Pancreas (tissue), 10 donors: Measurements from ENCODE around the gene PLA2G4D. TPM values are rescaled to one million over a fixed set of nuclear protein-coding genes. Genes with fewer than 3 reads are reported as not detected.
A peak's percentile ranks its signal among the peaks of the same experiment; 100 is the strongest.

Source experiments
- ATAC-seq, 4 donors: fragments of 200-7000 bp; cut with Tn5 transposase; one replicate each; pipeline versions ENCODE4 v1.8.0 to v1.9.1; 2020; ENCODE audit warnings: mild to moderate bottlenecking in 4 of 4, moderate library complexity in 4 of 4
- DNase-seq, 6 donors: peaks; one replicate each; pipeline ENCODE4 v3.0.0-alpha.2; 2020
- FAIRE-seq: peaks from 2 replicates; lab custom pipeline; 2012; peaks lifted over from hg19 to GRCh38; lab: Jason Lieb, UNC
- H3K27ac ChIP-seq, 4 donors: fragments of 200-600 bp; sonication (generic); 1 replicate in 3 of 4; 2 replicates in 1 of 4; pipeline versions ENCODE4 v1.5.0 to v1.8.0; 2020
- H3K27me3 ChIP-seq, 4 donors: fragments of 200-600 bp; one replicate each; pipeline ENCODE4 v1.8.0; 2021
- H3K36me3 ChIP-seq, 3 donors: fragments of 200-600 bp; sonication (generic) in 1 of 3; one replicate each; pipeline versions ENCODE4 v1.5.0 to v1.8.0; 2020 to 2021
- H3K4me1 ChIP-seq, 3 donors: fragments of 200-600 bp; one replicate each; pipeline ENCODE4 v1.8.0; 2021
- H3K4me3 ChIP-seq, 4 donors: fragments of 200-600 bp; sonication (generic) in 2 of 4; one replicate each; pipeline versions ENCODE4 v1.5.0 to v1.8.0; 2020 to 2021
- H3K9me3 ChIP-seq, 4 donors: fragments of 200-600 bp; one replicate each; pipeline ENCODE4 v1.8.0; 2021
- CTCF ChIP-seq, 4 donors: fragments of 200-600 bp; sonication (generic) in 3 of 4; IDR thresholded peaks; one replicate each; pipeline versions ENCODE4 v1.5.0 to v1.8.0; 2021; ENCODE audit warnings: antibody characterized with exemption in 4 of 4
- WGBS, 2 donors: extraction: QIAGEN DNeasy Blood & Tissue Kit; methylation state at CpG; one replicate each; pipeline ENCODE4 v1.1.7; 2013; 5-methylcytosine and 5-hydroxymethylcytosine counted together
- intact Hi-C, 3 donors: fragments of 100-400 bp; cut with DNase I; formaldehyde crosslinking; loops; one replicate each; pipeline versions ENCODE4 v1.11.1 to v1.14.2; 2022
- polyA plus RNA-seq, 2 donors: library from polyadenylated mRNA; stranded (reverse); fragments of 200-250 nt; gene quantifications; one replicate each; pipeline ENCODE4 v1.2.3, GENCODE V29; 2013
- total RNA-seq, 6 donors: library from RNA; stranded (reverse); fragmentation: NEBNext Ultra II Directional in 4 of 6; extraction: Animal tissue kit (Norgen Biotek cat#: 25700) in 4 of 6; gene quantifications; one replicate each; pipeline versions ENCODE4 v1.2.1 to v1.2.4, GENCODE V29; 2021 to 2023
- donor health status: healthy with polysubstance abuse.
- donor health status: DM: no; HTN: no; CAD: no; lungs with moderate emphysema.
- donor health status: DM: no; HTN: no; CAD: no.
- donor health status: control.
- donor health status: control.
- donor health status: Bipolar disorder and iron deficiency.
- donor health status: DM: yes; HTN: yes; CAD: no.
- donor health status: DM: no; HTN: no; CAD: no.
- donor health status: DM: no; HTN: no; CAD: no.
- donor health status: DM: yes; HTN: yes; CAD: no.

Gene PLA2G4D
- total and polyA plus RNA-seq, 8 donors = 0.04 to 0.31 (median 0.07) TPM; not detected in 4

- peaks cover 6 to 22% (median 19%) of the 10 kb centered on the region in 3 donors for H3K4me1 ChIP-seq
- no peaks in the 10 kb centered on the region for H3K9me3 ChIP-seq
- no peaks in the 10 kb centered on the region for H3K36me3 ChIP-seq
- 93 to 95% methylated on average over 9 of the region's 9 CpGs for WGBS, 2 donors
- peak in 1 of 6 donors; percentile 7 for DNase-seq
- intact Hi-C loops = no loop called here
- no peak overlapping the region for H3K4me3 ChIP-seq
- no peaks in the 10 kb centered on the region for H3K27me3 ChIP-seq
- TF ChIP-seq CTCF (IDR thresholded peaks at IDR 0.05) = no peak
- no peak for FAIRE-seq
- no peak for ATAC-seq
- no peak overlapping the region for H3K27ac ChIP-seq
Measured at GRCh38 chr15:42062284-42062806, 32.0 kb downstream of the PLA2G4D start.

GRCh38 chr15:42060797-42061196, 33.6 kb downstream of the PLA2G4D start:
- TF ChIP-seq CTCF (IDR thresholded peaks at IDR 0.05) = no peak
- H3K27me3 ChIP-seq = no peaks in the 10 kb centered on the region
- peak; percentile 70 to 87 (median 78) for ATAC-seq
- peaks cover 6 to 22% (median 19%) of the 10 kb centered on the region in 3 donors for H3K4me1 ChIP-seq
- H3K9me3 ChIP-seq = no peaks in the 10 kb centered on the region
- FAIRE-seq = no peak
- H3K4me3 ChIP-seq = no peak overlapping the region
- 22 to 30% methylated on average over 5 of the region's 5 CpGs for WGBS, 2 donors
- intact Hi-C loops = no loop called here
- peak overlapping the region in 3 of 4 donors; percentile 34 to 53 (median 39) for H3K27ac ChIP-seq
- H3K36me3 ChIP-seq = no peaks in the 10 kb centered on the region
- peak in 4 of 6 donors; percentile 84 to 88 (median 86) for DNase-seq

- no peak overlapping the region for H3K4me3 ChIP-seq
- TF ChIP-seq CTCF (IDR thresholded peaks at IDR 0.05) = no peak
- no peaks in the 10 kb centered on the region for H3K9me3 ChIP-seq
- no peak for DNase-seq
- H3K27me3 ChIP-seq = no peaks in the 10 kb centered on the region
- H3K27ac ChIP-seq = peak overlapping the region in 3 of 4 donors; percentile 34 to 53 (median 39)
- intact Hi-C loops = no loop called here
- 70 to 78% methylated on average over 4 of the region's 4 CpGs for WGBS, 2 donors
- no peak for ATAC-seq
- H3K36me3 ChIP-seq = no peaks in the 10 kb centered on the region
- peaks cover 6 to 22% (median 19%) of the 10 kb centered on the region in 3 donors for H3K4me1 ChIP-seq
- FAIRE-seq = no peak
Measured at GRCh38 chr15:42060477-42060763, 33.9 kb downstream of the PLA2G4D start.

- no peaks in the 10 kb centered on the region for H3K36me3 ChIP-seq
- no peak for FAIRE-seq
- peak; percentile 82 to 86 (median 84) for TF ChIP-seq CTCF (IDR thresholded peaks at IDR 0.05)
- WGBS, 2 donors = 30 to 32% methylated on average over 14 of the region's 14 CpGs
- peaks cover 6 to 22% (median 19%) of the 10 kb centered on the region in 3 donors for H3K4me1 ChIP-seq
- no peaks in the 10 kb centered on the region for H3K27me3 ChIP-seq
- peak in 5 of 6 donors; percentile 43 to 89 (median 70) for DNase-seq
- H3K4me3 ChIP-seq = no peak overlapping the region
- ATAC-seq = peak; percentile 18 to 45 (median 34)
- peak overlapping the region in 3 of 4 donors; percentile 34 to 53 (median 39) for H3K27ac ChIP-seq
- intact Hi-C loops = loop anchor here in 2 of 3 donors (5.0 kb wide), 2 partner anchors 68 to 73 kb away; no protein-coding TSS in a partner anchor
- no peaks in the 10 kb centered on the region for H3K9me3 ChIP-seq
Measured at GRCh38 chr15:42059661-42060476, 34.5 kb downstream of the PLA2G4D start.
